MCF 10A (cell line): ENCODE results near the gene MAPKAPK2. TPM values are rescaled to one million over a fixed set of nuclear protein-coding genes. Genes with fewer than 3 reads are reported as not detected.
A peak's percentile ranks its signal among the peaks of the same experiment; 100 is the strongest.

Experiments used
- BruUV-seq: library from RNA; stranded (reverse); fragments of 400-500 nt; replicated peaks from 2 replicates; lab custom pipeline; 2021; lab: Mats Ljungman, UMichigan
- CTCF ChIA-PET: fragments of 300-600 bp; sonication (Branson Sonifier 250); formaldehyde crosslinking; extraction: SDS; loops from one replicate; lab custom pipeline; 2021; ENCODE audit warnings: antibody characterized with exemption, inconsistent platforms; lab: Yijun Ruan, JAX
- POLR2A ChIA-PET: fragments of 300-600, 350-650 bp; sonication (Branson Sonifier 250); formaldehyde crosslinking; extraction: SDS; loops from one replicate; lab custom pipeline; 2020; ENCODE audit warnings: antibody characterized with exemption, inconsistent platforms; lab: Yijun Ruan, JAX
- DNase-seq: peaks from one replicate; pipeline ENCODE4 v3.0.0-alpha.2; 2018; ENCODE audit not compliant: unreplicated experiment
- H3K27ac Mint-ChIP-seq: one replicate; pipeline ENCODE4 v1.8.0; 2022; ENCODE audit warnings: mild to moderate bottlenecking, low read depth, mixed read lengths; ENCODE audit not compliant: unreplicated experiment
- H3K27me3 Mint-ChIP-seq: one replicate; pipeline ENCODE4 v1.8.0; 2022; ENCODE audit warnings: mixed read lengths; ENCODE audit not compliant: insufficient read depth, unreplicated experiment
- H3K36me3 Mint-ChIP-seq: one replicate; pipeline ENCODE4 v1.8.0; 2022; ENCODE audit warnings: mild to moderate bottlenecking, moderate library complexity, mixed read lengths; ENCODE audit not compliant: insufficient read depth, unreplicated experiment
- H3K4me1 Mint-ChIP-seq: one replicate; pipeline ENCODE4 v1.8.0; 2022; ENCODE audit warnings: mixed read lengths; ENCODE audit not compliant: insufficient read depth, unreplicated experiment
- H3K4me3 Mint-ChIP-seq: one replicate; pipeline ENCODE4 v1.8.0; 2022; ENCODE audit warnings: mild to moderate bottlenecking, moderate library complexity, mixed read lengths; ENCODE audit not compliant: unreplicated experiment
- H3K9me3 Mint-ChIP-seq: one replicate; pipeline ENCODE4 v1.8.0; 2022; ENCODE audit warnings: mixed read lengths; ENCODE audit not compliant: unreplicated experiment
- intact Hi-C: fragments of 100-400 bp; cut with micrococcal nuclease; formaldehyde crosslinking; loops from 2 replicates; pipeline ENCODE4 v1.14.1; 2022
- total RNA-seq: library from RNA; stranded (reverse); gene quantifications from 2 replicates; pipeline ENCODE4 v1.2.3, GENCODE V29; 2022
- TF ChIP-seq, protein P1 (sequence below): fragments of 200-600 bp; IDR thresholded peaks from one replicate; pipeline ENCODE4 v1.8.0; 2022; ENCODE audit warnings: antibody characterized with exemption, mild to moderate bottlenecking; ENCODE audit not compliant: unreplicated experiment

MAPKAPK2 gene
- total RNA-seq, 1 experiment from 2014 or later = 142 TPM

DNA sequence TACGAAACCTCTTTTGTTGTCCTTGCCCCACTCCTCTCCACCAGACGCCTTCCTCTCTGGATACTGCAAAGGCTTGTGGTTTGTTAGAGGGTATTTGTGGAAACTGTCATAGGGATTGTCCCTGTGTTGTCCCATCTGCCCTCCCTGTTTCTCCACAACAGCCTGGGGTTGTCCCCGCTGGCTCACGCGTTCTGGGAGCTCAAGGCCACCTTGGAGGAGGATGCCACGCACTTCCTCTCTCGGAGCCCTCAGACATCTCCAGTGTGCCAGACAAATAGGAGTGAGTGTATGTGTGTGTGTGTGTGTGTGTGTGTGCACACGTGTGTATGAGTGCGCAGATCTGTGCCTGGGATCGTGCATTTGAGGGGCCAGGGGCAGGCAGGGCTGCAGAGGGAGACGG is 48.3 kb downstream of the MAPKAPK2 start:
- ChIA-PET POLR2A (interaction anchor here (1.3 kb wide), 1 partner anchor 98 kb away, joined by 3 read pairs; no protein-coding TSS in a partner anchor), CTCF (interaction anchor here (0.5 to 9.2 kb wide), 14 partner anchors 12 to 653 kb away, joined by 3 to 297 read pairs (median 10); partner anchors contain the start of genes DYRK3 and IL20)
- intact Hi-C loops = no loop called here
- no peak overlapping the region for H3K27ac Mint-ChIP-seq
- peaks cover 86% of the 10 kb centered on the region for H3K36me3 Mint-ChIP-seq
- TF ChIP-seq, protein P1, sequence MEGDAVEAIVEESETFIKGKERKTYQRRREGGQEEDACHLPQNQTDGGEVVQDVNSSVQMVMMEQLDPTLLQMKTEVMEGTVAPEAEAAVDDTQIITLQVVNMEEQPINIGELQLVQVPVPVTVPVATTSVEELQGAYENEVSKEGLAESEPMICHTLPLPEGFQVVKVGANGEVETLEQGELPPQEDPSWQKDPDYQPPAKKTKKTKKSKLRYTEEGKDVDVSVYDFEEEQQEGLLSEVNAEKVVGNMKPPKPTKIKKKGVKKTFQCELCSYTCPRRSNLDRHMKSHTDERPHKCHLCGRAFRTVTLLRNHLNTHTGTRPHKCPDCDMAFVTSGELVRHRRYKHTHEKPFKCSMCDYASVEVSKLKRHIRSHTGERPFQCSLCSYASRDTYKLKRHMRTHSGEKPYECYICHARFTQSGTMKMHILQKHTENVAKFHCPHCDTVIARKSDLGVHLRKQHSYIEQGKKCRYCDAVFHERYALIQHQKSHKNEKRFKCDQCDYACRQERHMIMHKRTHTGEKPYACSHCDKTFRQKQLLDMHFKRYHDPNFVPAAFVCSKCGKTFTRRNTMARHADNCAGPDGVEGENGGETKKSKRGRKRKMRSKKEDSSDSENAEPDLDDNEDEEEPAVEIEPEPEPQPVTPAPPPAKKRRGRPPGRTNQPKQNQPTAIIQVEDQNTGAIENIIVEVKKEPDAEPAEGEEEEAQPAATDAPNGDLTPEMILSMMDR = no peak
- H3K27me3 Mint-ChIP-seq = no peaks in the 10 kb centered on the region
- BruUV-seq = no TSS peak
- H3K9me3 Mint-ChIP-seq = no peaks in the 10 kb centered on the region
- H3K4me1 Mint-ChIP-seq = no peaks in the 10 kb centered on the region
- DNase-seq = no peak
- no peak overlapping the region for H3K4me3 Mint-ChIP-seq

DNA sequence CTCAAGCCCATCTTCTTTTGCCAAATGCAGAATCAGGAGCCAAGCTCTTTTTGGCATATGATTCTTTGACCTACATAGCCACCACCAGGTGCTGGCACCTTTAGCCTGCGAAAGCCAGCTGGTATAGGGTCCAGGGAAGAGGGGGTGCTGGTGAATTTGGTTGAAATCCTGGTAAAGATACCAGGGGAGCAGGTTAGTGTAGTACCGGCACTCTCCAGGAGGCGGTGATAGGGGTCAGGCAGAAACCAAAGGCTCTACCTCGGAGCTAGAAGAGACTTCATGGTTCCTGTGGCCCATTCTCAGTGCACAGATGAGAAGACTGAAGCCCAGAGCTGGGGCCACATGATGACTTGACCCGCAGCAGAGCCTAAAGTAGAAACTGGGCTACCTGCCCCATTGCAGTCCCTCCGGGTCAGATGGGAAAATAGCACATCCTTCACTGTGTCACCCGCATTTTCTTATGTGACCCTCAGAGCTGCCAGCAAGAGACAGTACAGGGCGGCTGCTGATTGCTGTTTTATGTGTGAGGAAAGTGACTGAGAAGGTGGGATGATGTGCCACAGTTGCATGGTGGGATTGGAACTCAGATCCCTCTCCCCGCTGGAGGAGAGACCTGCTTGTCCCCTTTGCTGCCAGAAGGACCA is 49.9 kb downstream of the MAPKAPK2 start:
- ChIA-PET CTCF (interaction anchor here (0.5 to 9.2 kb wide), 74 partner anchors 9 to 1381 kb away, joined by 3 to 297 read pairs (median 4); partner anchors contain the start of genes C1orf116, DYRK3, EIF2D and FCAMR), POLR2A (interaction anchor here (0.6 to 2.4 kb wide), 12 partner anchors 9 to 247 kb away, joined by 3 to 9 read pairs (median 3); partner anchors contain the start of genes DYRK3 and FCMR)
- Mint-ChIP-seq H3K27me3 (no peaks in the 10 kb centered on the region), H3K9me3 (no peaks in the 10 kb centered on the region), H3K4me1 (peaks cover 9% of the 10 kb centered on the region), H3K36me3 (peaks cover 98% of the 10 kb centered on the region), H3K4me3 (no peak overlapping the region), H3K27ac (peak overlapping the region; percentile 6)
- DNase-seq = peak; percentile 73
- intact Hi-C loops = loop anchor here (1.0 to 2.0 kb wide), 4 partner anchors 74 to 340 kb away; no protein-coding TSS in a partner anchor
- TF ChIP-seq, protein P1 = peak; percentile 97
- no TSS peak for BruUV-seq

DNA sequence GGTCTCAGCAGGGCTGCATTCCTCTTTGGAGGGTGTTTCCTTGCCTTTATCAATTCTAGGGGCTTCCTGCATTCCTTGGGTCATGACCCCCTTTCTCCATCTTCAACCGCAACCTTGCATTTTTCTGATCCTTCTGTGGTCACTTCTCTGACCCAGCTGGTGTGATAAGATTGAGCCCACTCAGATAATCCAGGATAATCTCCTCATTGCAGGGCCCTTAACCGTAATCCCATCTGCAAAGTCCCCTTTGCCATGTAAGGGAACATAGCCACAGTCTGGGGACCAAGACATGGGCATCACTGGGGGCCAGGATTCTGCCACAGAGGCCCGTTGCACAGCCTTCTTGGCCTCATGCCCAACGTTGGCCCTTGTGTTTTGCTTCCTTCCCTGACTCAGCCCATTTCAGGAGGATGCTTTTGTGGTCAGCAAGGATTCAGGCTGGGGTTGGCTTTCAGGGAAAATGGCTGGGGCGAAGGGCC is 50.9 kb downstream of the MAPKAPK2 start:
- Mint-ChIP-seq H3K27me3 (no peaks in the 10 kb centered on the region), H3K4me3 (no peak overlapping the region), H3K9me3 (no peaks in the 10 kb centered on the region), H3K36me3 (peaks cover 88% of the 10 kb centered on the region), H3K27ac (no peak overlapping the region), H3K4me1 (peaks cover 9% of the 10 kb centered on the region)
- DNase-seq = peak; percentile 39
- no TSS peak for BruUV-seq
- TF ChIP-seq, protein P1 = no peak
- POLR2A ChIA-PET = interaction anchor here (0.7 to 2.4 kb wide), 9 partner anchors 9 to 177 kb away, joined by 3 to 9 read pairs (median 4); partner anchors contain the start of gene DYRK3
- intact Hi-C loops = loop anchor here (2.0 kb wide), 2 partner anchors 73 to 339 kb away; no protein-coding TSS in a partner anchor
- CTCF ChIA-PET = interaction anchor here (0.7 to 9.2 kb wide), 40 partner anchors 10 to 270 kb away, joined by 3 to 297 read pairs (median 6); partner anchors contain the start of genes DYRK3, IL10, IL19 and IL20
